HEK293 (cell line): ENCODE results near the gene JOSD2.

ENCODE experiments used
- CTCF ChIA-PET: fragments of 350-600 bp; formaldehyde crosslinking; extraction: SDS; loops from one replicate; lab custom pipeline; 2021; ENCODE audit warnings: antibody characterized with exemption; lab: Yijun Ruan, JAX
- POLR2A ChIA-PET: fragments of 300-600 bp; formaldehyde crosslinking; extraction: SDS; loops from one replicate; lab custom pipeline; 2020; ENCODE audit warnings: antibody characterized with exemption, inconsistent platforms; lab: Yijun Ruan, JAX
- H3K27ac ChIP-seq: fragments of 200-500 bp; sonication (Bioruptor generic); 2 replicates; pipeline ENCODE4 v1.5.1; 2014; ENCODE audit warnings: low read depth, low read length, control low read depth, inconsistent platforms; ENCODE audit errors: extremely low read depth
- H3K36me3 ChIP-seq, 2 experiments: fragments of 200-500 bp in 1 of 2; sonication (Bioruptor generic) in 1 of 2; 1 replicate in 1 of 2; 2 replicates in 1 of 2; pipeline ENCODE4 v1.5.1; 2014 to 2017; ENCODE audit warnings: inconsistent platforms in 2 of 2, low read length in 2 of 2; ENCODE audit not compliant: control insufficient read depth in 2 of 2, insufficient read depth in 1 of 2
- H3K4me1 ChIP-seq: fragments of 200-500 bp; sonication (Bioruptor generic); 2 replicates; pipeline ENCODE4 v1.5.1; 2014; ENCODE audit warnings: mild to moderate bottlenecking, low read length, inconsistent platforms; ENCODE audit not compliant: control insufficient read depth, insufficient read depth
- H3K4me3 ChIP-seq: 2 replicates; pipeline ENCODE4 v1.5.1; 2011; ENCODE audit warnings: low read depth, mild to moderate bottlenecking, control low read depth, low read length, moderate library complexity
- H3K9me3 ChIP-seq: fragments of 200-500 bp; sonication (Bioruptor generic); 2 replicates; pipeline ENCODE4 v1.5.1; 2014; ENCODE audit warnings: low read depth, low read length, inconsistent platforms; ENCODE audit not compliant: control insufficient read depth, insufficient read depth
- BCL11A ChIP-seq: fragments of 450-650 bp; formaldehyde crosslinking; IDR thresholded peaks from 2 replicates; pipeline ENCODE4 v1.5.1; 2016; ENCODE audit warnings: low read depth, missing biosample characterization, missing genetic modification characterization
- IKZF3 ChIP-seq: fragments of 450-650 bp; IDR thresholded peaks from 2 replicates; pipeline ENCODE4 v1.5.0; 2018; ENCODE audit warnings: missing biosample characterization, mild to moderate bottlenecking, missing genetic modification characterization, moderate library complexity
- MYNN ChIP-seq: fragments of 450-650 bp; formaldehyde crosslinking; IDR thresholded peaks from 2 replicates; pipeline ENCODE4 v1.5.1; 2016; ENCODE audit warnings: missing biosample characterization, missing genetic modification characterization, borderline replicate concordance
- PRDM10 ChIP-seq: fragments of 450-650 bp; formaldehyde crosslinking; IDR thresholded peaks from 2 replicates; pipeline ENCODE4 v1.5.1; 2016; ENCODE audit warnings: missing biosample characterization, missing genetic modification characterization
- PRDM4 ChIP-seq: fragments of 450-650 bp; formaldehyde crosslinking; IDR thresholded peaks from 2 replicates; pipeline ENCODE4 v1.5.1; 2017; ENCODE audit warnings: missing biosample characterization, missing genetic modification characterization
- REST ChIP-seq: fragments of 450-650 bp; formaldehyde crosslinking; IDR thresholded peaks from 2 replicates; pipeline ENCODE4 v1.5.1; 2016; ENCODE audit warnings: missing biosample characterization, missing genetic modification characterization
- ZFP37 ChIP-seq: fragments of 450-650 bp; formaldehyde crosslinking; IDR thresholded peaks from 2 replicates; pipeline ENCODE4 v1.5.1; 2016; ENCODE audit warnings: missing biosample characterization, missing genetic modification characterization
- ZNF10 ChIP-seq: fragments of 450-650 bp; formaldehyde crosslinking; IDR thresholded peaks from 2 replicates; pipeline ENCODE4 v1.5.1; 2017; ENCODE audit warnings: missing biosample characterization, missing genetic modification characterization
- ZNF114 ChIP-seq: fragments of 450-650 bp; formaldehyde crosslinking; IDR thresholded peaks from 2 replicates; pipeline ENCODE4 v1.5.0; 2017; ENCODE audit warnings: missing biosample characterization, missing genetic modification characterization
- ZNF174 ChIP-seq: fragments of 450-650 bp; formaldehyde crosslinking; IDR thresholded peaks from 2 replicates; pipeline ENCODE4 v1.5.0; 2017; ENCODE audit warnings: missing biosample characterization, mild to moderate bottlenecking, missing genetic modification characterization
- ZNF221 ChIP-seq: fragments of 450-650 bp; formaldehyde crosslinking; IDR thresholded peaks from 2 replicates; pipeline ENCODE4 v1.5.1; 2017; ENCODE audit warnings: missing biosample characterization, missing genetic modification characterization, borderline replicate concordance
- ZNF354C ChIP-seq: fragments of 450-650 bp; formaldehyde crosslinking; IDR thresholded peaks from 2 replicates; pipeline ENCODE4 v1.5.1; 2016; ENCODE audit warnings: missing biosample characterization, missing genetic modification characterization, low read depth, borderline replicate concordance
- ZNF391 ChIP-seq: fragments of 450-650 bp; formaldehyde crosslinking; IDR thresholded peaks from 2 replicates; pipeline ENCODE4 v1.5.1; 2016; ENCODE audit warnings: low read depth, missing biosample characterization, missing genetic modification characterization, borderline replicate concordance
- ZNF580 ChIP-seq: fragments of 450-650 bp; formaldehyde crosslinking; IDR thresholded peaks from 2 replicates; pipeline ENCODE4 v1.5.1; 2016; ENCODE audit warnings: missing biosample characterization, missing genetic modification characterization
- ZNF670 ChIP-seq: fragments of 450-650 bp; formaldehyde crosslinking; IDR thresholded peaks from 2 replicates; pipeline ENCODE4 v1.5.1; 2016; ENCODE audit warnings: missing biosample characterization, missing genetic modification characterization, low read depth
- ZSCAN30 ChIP-seq: fragments of 450-650 bp; IDR thresholded peaks from 2 replicates; pipeline ENCODE4 v1.5.1; 2018; ENCODE audit warnings: missing biosample characterization, mild to moderate bottlenecking, missing genetic modification characterization, moderate library complexity

JOSD2 gene

GRCh38 chr19:50555450-50556281, 44.7 kb upstream of the JOSD2 start:
- ChIA-PET POLR2A (interaction anchor here (0.6 to 2.1 kb wide), 6 partner anchors 18 to 245 kb away, joined by 3 to 5 read pairs (median 4); no protein-coding TSS in a partner anchor), CTCF (interaction anchor here (0.6 to 12.9 kb wide), 41 partner anchors 9 to 764 kb away, joined by 3 to 210 read pairs (median 5); no protein-coding TSS in a partner anchor)
- TF ChIP-seq MYNN (tag by site-specific recombination) (peak; percentile 98), PRDM10 (tag by site-specific recombination) (peak; percentile 27; the same call in 1 of the 2 replicates), ZFP37 (no peak)
- Histone ChIP-seq H3K36me3 (no peaks in the 10 kb centered on the region; a peak in 1 of 3 replicates), H3K4me3 (peak overlapping the region; percentile 42), H3K27ac (no peak overlapping the region), H3K4me1 (peaks cover 4% of the 10 kb centered on the region; the same call in 1 of the 2 replicates), H3K9me3 (no peaks in the 10 kb centered on the region)

DNA sequence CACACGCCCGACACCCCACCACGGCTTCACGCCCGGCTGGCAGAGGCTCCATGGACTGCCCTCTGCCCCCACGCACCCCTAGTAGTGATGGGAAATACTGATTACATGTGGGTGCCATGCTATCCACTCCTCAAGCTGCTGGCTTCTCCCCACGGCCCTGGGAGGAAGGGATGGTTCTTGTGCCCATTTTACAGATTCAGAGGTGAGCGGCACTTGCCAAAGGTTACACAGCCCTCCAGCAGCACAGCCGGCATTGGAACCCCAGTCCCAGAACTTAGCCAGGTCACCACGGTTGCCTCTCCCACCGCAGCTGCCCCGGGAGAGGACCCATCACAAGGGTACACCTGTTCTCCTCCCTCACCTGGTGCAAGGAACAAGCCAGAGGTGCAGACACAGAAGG, 44.0 kb upstream of the JOSD2 start:
- Histone ChIP-seq H3K4me1 (peaks cover 4% of the 10 kb centered on the region; the same call in 1 of the 2 replicates), H3K27ac (no peak overlapping the region), H3K9me3 (no peaks in the 10 kb centered on the region), H3K36me3 (no peaks in the 10 kb centered on the region; a peak in 1 of 3 replicates), H3K4me3 (no peak overlapping the region)
- TF ChIP-seq ZNF221 (no peak), ZNF174 (tag by site-specific recombination) (no peak), ZNF670 (no peak), ZNF391 (tag by site-specific recombination) (no peak), PRDM4 (tag by site-specific recombination) (no peak), BCL11A (tag by site-specific recombination) (no peak)
- POLR2A ChIA-PET = no interaction called here
- CTCF ChIA-PET = interaction anchor here (1.3 to 12.9 kb wide), 8 partner anchors 9 to 228 kb away, joined by 3 to 210 read pairs (median 16); no protein-coding TSS in a partner anchor

DNA sequence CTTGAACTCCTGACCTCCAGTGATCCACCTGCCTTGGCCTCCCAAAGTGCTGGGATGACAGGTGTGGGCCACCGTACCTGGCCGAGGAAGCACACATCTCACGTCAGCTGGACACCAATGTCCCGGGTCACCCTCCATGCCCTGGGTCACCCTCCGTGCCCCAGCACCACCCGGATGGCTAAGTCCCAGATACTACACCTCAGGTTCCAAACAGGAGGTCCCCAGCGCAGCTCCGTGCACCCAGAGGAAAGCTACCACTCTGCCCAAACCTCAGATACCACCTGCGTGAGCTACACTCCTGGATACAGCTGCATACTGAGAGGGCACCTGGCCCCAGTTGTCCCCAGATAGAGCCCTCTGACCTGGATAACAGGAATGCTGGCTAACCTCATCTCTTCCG, 43.2 kb upstream of the JOSD2 start:
- CTCF ChIA-PET = interaction anchor here (0.6 to 12.9 kb wide), 3 partner anchors 10 to 554 kb away, joined by 3 to 210 read pairs (median 3); no protein-coding TSS in a partner anchor
- TF ChIP-seq IKZF3 (tag by site-specific recombination) (no peak), ZNF114 (no peak), ZSCAN30 (tag by site-specific recombination) (no peak), ZNF10 (no peak), ZNF580 (tag by site-specific recombination) (no peak), ZNF354C (tag by site-specific recombination) (no peak), REST (tag by site-specific recombination) (no peak)

More for the DNA sequence above, 43.2 kb upstream of the JOSD2 start:
- Histone ChIP-seq H3K4me3 (no peak overlapping the region), H3K27ac (no peak overlapping the region), H3K9me3 (no peaks in the 10 kb centered on the region), H3K4me1 (peaks cover 4% of the 10 kb centered on the region; the same call in 1 of the 2 replicates), H3K36me3 (no peaks in the 10 kb centered on the region; a peak in 1 of 3 replicates)
- POLR2A ChIA-PET = no interaction called here
